Measurements from ENCODE around the gene MALAT1. TPM values are rescaled to one million over a fixed set of nuclear protein-coding genes. Genes with fewer than 3 reads are reported as not detected.

The MALAT1 gene
- total and polyA plus RNA-seq, 10 of the 15 experiments (the other 5 are each of a cell fraction or from before 2014, with no cell fraction given), result 448 to 8,160 (median 2,019) TPM

DNA sequence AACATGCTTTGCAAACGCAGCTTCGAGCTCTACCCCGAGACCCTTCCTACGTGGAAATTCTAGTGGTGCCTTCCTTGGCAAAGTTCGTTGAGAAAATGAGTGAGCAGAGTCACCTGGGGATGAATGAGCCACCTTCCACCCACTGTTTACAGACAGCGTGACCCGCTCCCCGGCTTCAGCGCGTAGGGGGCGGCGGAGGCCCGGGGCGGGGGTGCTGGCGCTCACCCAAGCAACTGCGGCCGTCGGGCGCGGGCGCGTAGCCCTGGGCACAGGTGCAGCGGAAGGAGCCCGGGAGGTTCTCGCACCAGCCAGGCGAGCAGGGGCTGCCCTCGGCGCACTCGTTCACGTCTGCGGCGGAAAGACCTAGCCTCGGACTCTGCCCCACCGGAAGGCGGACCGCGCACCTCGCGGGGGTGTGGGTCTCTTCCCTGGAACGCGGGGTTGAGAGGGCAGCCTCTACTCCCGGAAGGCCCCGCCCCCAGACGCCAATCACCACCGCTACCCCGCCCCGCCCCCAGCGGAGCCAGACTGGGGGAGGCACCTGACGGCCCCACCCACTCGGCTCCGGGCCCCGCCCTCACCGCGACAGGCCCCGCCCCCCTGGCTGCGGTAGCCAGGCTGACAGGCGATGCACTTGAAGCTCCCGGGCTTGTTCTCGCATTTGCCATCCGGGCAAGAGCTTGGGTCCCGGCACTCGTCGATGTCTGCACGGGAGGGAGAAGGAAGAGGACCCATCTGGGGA lies 47.5 kb downstream of the MALAT1 start:
- FAIRE-seq (no peak), ATAC-seq (peak; percentile 93), DNase-seq (ENCODE audit: low read depth, low spot score) (no peak)
- SMC1A ChIA-PET (ENCODE audit: uncharacterized antibody, unreplicated experiment), result interaction anchor here (1.4 to 1.6 kb wide), 2 partner anchors 25 to 27 kb away, joined by 3 to 5 read pairs; partner anchors contain the start of gene FAM89B
- Histone ChIP-seq H3K9me3 (replicated peaks; ENCODE audit: control insufficient read depth, insufficient read depth, low read length) (no peaks in the 10 kb centered on the region), H4K20me1 (ENCODE audit: control insufficient read depth, insufficient read depth) (no peaks in the 10 kb centered on the region), H3K27ac (ENCODE audit: control insufficient read depth, insufficient read depth) (no peak overlapping the region), H3K4me2 (ENCODE audit: control insufficient read depth, insufficient read depth) (peak overlapping the region; percentile 91), H3K9ac (ENCODE audit: control insufficient read depth, insufficient read depth, low read length) (peak overlapping the region; percentile 43; the same call in 1 of the 2 replicates), H3K4me1 (ENCODE audit: control insufficient read depth, insufficient read depth, low read length) (peaks cover 23% of the 10 kb centered on the region), H3K4me3 (peak overlapping the region; percentile 68), H3K27me3 (replicated peaks in 1 of 2; ENCODE audit: control insufficient read depth in 2 of 2, insufficient read depth in 2 of 2, low read length in 1 of 2) (no peaks in the 10 kb centered on the region), H3K79me2 (ENCODE audit: control insufficient read depth, insufficient read depth, low read length) (no peaks in the 10 kb centered on the region), H2AFZ (ENCODE audit: control insufficient read depth, low read depth, low read length) (peak overlapping the region; percentile 87), H3K36me3 (ENCODE audit: control insufficient read depth in 2 of 2, insufficient read depth in 2 of 2, low read length in 1 of 2) (no peaks in the 10 kb centered on the region)
- RAD21 ChIA-PET (ENCODE audit: unreplicated experiment), result interaction anchor here (0.6 to 1.3 kb wide), 6 partner anchors 16 to 69 kb away, joined by 3 to 6 read pairs (median 3); partner anchors contain the start of genes EHBP1L1, FAM89B, PCNX3 and ZNRD2
- CTCF ChIA-PET, result interaction anchor here (0.6 to 1.6 kb wide), 4 partner anchors 24 to 513 kb away, joined by 3 to 5 read pairs (median 4); partner anchors contain the start of gene ZNRD2
- POLR2A ChIA-PET, result interaction anchor here (0.5 to 0.7 kb wide), 6 partner anchors 15 to 234 kb away, joined by 3 to 6 read pairs (median 4); partner anchors contain the start of gene FAM89B
- under 1% methylated on average over 44 of the region's 64 CpGs for WGBS (ENCODE audit: insufficient coverage, insufficient replicate concordance, low lambda C conversion rate, missing lambda C conversion rate)
- BruUV-seq (replicated peaks), result no TSS peak
- in situ Hi-C loops (cut with MboI) (no loop called here), intact Hi-C loops (cut with micrococcal nuclease; ENCODE audit: unreplicated experiment) (no loop called here)
- peak in 1 of 2 experiments; percentile 74; a peak in 2 of 3 replicates for TF ChIP-seq EGR1 (IDR thresholded peaks at IDR 0.05; ENCODE audit: borderline replicate concordance in 1 of 2, low read depth in 2 of 2, low read length in 2 of 2)
- 0 out of 2 replicates have a peak, but pooled peaks have one; percentile 47 for TF ChIP-seq TCF12 (IDR thresholded peaks at IDR 0.05; ENCODE audit: low read depth, low read length)
- peak; percentile 52 for TF ChIP-seq BACH1 (IDR thresholded peaks at IDR 0.05; ENCODE audit: borderline replicate concordance)
- TF ChIP-seq HCFC1 (IDR thresholded peaks at IDR 0.05; ENCODE audit: low read length), result 0 out of 2 replicates have a peak, but pooled peaks have one; percentile 21
- no peak for TF ChIP-seq SUPT20H (IDR thresholded peaks at IDR 0.05; ENCODE audit: borderline replicate concordance, control insufficient read depth, low read depth, low read length)
- no peak for TF ChIP-seq ZNF622 (IDR thresholded peaks at IDR 0.05)
- TF ChIP-seq RB1 (IDR thresholded peaks at IDR 0.05; ENCODE audit: borderline replicate concordance), result peak; percentile 46; the same call in 1 of the 2 replicates
- no peak for TF ChIP-seq MYB (IDR thresholded peaks at IDR 0.05; ENCODE audit: borderline replicate concordance, low read depth, low read length)
- TF ChIP-seq NFXL1 (IDR thresholded peaks at IDR 0.05; ENCODE audit: borderline replicate concordance), result no peak
- TF ChIP-seq MXI1 (IDR thresholded peaks at IDR 0.05; ENCODE audit: low read depth, low read length), result peak; percentile 52; the same call in 1 of the 2 replicates
- no peak for TF ChIP-seq ESRRA (IDR thresholded peaks at IDR 0.05; ENCODE audit: low read length)
- no peak for TF ChIP-seq USF1 (IDR thresholded peaks at IDR 0.05; ENCODE audit: borderline replicate concordance, extremely low read length, insufficient read depth, low read depth, low read length)
- TF ChIP-seq SUZ12 (IDR thresholded peaks at IDR 0.05; ENCODE audit: unreplicated experiment), result no peak
- TF ChIP-seq NR2F1 (conservative IDR thresholded peaks at IDR 0.05), result peak; percentile 90
- no peak for TF ChIP-seq MTA3 (IDR thresholded peaks at IDR 0.05; ENCODE audit: borderline replicate concordance, low read length)
- TF ChIP-seq MAX (IDR thresholded peaks at IDR 0.05; ENCODE audit: low read depth, low read length), result peak; percentile 27; the same call in 1 of the 2 replicates
- TF ChIP-seq ELK1 (IDR thresholded peaks at IDR 0.05; ENCODE audit: low read depth, low read length), result peak; percentile 46; the same call in 1 of the 2 replicates
- peak; percentile 74 for TF ChIP-seq DPF2 (IDR thresholded peaks at IDR 0.05)
- TF ChIP-seq BRCA1 (IDR thresholded peaks at IDR 0.05; ENCODE audit: low read depth, low read length), result no peak
- no peak for TF ChIP-seq ZNF217 (IDR thresholded peaks at IDR 0.05)
- TF ChIP-seq HDGF (IDR thresholded peaks at IDR 0.05), result no peak

Data from GM12878 (cell line).